GM19468 (cell line): ENCODE results near the gene MCC.

Experiments
- ATAC-seq: cut with Tn5 transposase; IDR thresholded peaks from one replicate; pipeline ENCODE4 v1.9.1; 2021; ENCODE audit warnings: mild to moderate bottlenecking, moderate library complexity, moderate number of reproducible peaks; ENCODE audit not compliant: unreplicated experiment; ENCODE audit errors: extremely low read depth

Gene MCC

DNA sequence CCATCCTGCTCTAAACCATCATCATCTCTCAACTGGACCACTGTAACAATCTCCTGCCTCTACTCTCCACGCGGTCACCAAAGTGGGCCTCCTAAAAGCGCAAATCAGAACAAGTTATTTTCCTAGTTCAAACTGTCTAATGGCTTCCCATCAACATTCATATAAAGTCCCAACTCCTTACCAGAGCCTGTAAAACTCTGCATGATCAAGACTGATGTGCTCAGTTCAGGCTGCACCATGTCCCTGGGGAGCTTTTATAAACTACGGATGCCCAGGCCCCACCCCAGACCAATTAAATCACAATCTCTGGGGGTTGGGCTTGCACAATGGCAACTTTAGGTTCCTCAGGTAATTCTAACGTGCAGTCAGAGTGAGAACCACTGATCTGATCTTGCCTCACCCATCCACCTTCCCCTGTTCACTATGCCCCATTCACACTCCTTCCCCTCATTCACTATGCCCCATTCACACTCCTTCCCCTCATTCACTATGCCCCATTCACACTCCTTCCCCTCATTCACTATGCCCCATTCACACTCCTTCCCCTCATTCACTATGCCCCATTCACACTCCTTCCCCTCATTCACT lies 382.5 kb downstream of the MCC start:
- ATAC-seq, result no peak

DNA sequence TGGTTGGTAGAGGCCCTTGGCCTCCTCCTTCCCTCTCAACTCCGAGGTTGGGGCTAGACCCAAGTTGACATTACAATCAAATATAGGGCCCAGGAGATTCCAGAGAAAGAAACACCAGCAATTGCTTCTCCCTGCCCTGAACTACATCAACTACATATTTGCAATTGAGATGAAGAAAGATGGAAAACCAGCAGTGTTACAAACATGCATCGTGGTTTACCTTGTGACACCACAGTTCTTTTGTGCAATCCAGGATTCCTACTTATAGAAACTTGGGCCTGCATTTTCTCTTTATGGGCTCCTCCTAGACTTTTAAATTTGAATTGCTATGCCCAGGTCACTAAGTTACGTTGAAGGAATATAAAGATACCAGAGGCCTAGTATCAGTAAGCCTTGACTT lies 384.9 kb downstream of the MCC start:
- no peak for ATAC-seq

DNA sequence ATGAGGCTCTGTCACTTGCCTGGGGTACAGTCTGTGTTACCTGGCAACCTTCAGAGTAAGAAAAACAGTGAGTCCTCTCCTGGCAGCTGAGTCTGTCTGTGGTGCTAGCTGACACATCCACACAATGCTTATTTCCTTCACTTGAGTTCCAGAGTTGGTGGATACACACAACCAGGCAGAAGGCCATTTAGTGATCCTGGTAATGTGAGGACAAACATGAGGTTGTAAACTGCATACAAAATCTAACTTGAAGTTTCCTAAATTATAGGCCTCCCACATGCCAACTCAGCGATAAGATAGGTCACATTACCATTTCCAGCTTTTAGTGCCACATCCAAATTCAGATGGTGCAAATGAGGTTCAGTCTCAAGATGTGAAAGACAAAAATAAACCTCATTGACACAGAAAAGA lies 386.1 kb downstream of the MCC start:
- no peak for ATAC-seq

DNA sequence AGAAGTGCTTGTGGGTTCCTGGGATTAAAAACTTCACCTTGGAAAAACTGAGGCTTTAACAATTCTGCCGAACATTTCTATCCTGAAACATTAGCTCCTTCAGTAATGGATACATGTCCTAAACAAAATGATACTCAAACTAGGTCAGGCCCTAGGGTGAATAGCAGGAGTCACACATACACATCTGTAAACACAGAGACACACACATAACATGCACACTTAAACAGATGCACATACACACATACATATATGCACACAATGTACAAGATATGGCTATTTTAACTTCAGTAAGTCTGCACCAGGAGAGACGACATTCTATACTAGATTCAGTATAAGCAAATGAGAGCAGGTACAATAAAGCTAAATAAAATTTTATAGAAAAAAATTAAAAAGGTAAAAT lies 387.3 kb downstream of the MCC start:
- no peak for ATAC-seq

DNA sequence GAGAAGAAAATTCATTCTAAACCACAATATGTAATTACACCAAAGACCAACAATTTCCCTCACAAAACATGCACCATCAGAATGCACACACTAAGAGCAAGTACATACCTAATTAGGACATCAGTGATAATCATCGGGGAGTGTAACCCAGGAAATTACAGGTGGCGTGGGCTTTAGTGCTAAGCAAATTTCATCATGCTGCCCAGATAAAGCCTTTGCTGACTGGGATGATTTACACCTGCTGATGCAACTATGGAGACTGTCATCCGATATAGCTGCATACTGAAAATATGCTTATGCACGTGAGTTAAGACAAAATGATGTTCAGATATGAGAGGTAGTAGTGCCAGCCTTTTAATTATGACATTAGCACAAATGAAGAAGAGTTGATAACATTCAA lies 388.4 kb downstream of the MCC start:
- no peak for ATAC-seq

DNA sequence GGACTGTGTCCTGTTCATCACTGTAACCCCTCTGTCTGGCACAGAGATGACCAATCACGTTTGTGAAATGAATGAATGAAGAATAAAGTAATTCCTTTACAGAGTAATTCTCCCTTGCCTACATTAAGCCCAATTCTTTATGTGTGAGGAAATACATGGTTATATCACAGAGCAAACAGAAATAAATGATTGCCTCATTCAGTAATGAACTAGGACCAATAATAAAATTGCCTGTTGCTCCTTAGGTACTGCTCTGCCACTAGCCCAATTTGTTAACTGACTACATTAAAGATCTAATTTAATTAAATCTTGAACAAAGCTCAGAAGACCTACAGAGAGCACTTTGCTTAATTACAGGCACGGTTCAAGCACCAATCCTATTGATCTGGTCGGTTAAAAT lies 389.9 kb downstream of the MCC start:
- no peak for ATAC-seq

DNA sequence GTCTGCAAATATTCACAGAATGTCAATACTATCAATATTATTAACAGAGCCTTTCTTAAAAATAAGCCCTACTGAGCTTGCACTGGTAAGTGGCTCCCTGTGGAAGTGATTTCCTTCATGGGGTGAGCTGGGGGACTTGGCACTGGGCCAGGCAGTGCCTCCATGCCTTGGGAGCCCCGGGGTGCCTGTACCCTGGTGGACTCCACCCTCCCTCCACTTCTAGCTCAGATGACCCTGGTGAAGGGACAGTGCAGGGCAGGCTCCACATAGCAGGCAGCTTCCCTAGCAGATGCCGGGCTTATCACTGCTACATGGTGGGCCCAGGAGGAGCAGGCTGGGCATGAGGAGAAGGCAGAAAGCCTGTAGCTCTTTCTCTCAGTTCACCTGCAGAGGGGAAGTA lies 392.4 kb downstream of the MCC start:
- ATAC-seq, result no peak

DNA sequence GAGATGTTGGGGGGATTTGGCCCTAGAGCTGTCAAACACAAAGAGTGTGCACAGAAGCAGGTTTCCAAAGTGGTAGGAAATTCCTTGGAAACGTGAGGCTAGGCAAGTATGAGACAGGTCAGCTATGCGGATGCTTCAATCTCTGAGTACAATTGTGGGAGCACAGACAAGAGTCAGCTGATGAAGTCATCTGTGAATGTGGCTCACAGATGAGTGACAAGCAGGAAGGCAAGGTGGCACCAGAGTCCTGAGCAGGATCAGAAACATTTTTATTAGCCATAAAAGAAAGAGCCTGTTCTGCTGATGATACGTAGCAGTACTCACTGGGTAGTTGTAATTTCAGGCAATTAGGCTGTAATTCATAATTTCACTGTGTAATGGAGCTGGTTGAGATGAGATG lies 394.7 kb downstream of the MCC start:
- no peak for ATAC-seq

DNA sequence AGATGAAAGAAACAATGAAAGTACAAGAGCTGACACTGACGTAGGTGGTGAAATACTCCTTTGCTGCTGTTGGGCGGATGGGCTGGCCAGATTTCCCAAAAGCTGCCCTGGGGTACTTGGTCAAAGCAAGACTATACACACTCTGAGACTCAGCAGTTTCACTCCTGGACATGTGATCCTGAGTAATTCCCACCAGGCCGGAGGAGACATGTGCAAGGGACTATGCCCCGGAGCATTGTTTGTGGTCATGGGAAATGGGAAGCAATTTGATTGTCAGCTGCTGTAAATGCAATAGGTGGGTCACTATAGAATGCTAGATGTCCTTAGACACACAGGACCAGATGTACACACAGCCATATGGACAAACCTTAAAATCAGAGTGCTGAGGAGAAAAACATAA lies 395.6 kb downstream of the MCC start:
- no peak for ATAC-seq

DNA sequence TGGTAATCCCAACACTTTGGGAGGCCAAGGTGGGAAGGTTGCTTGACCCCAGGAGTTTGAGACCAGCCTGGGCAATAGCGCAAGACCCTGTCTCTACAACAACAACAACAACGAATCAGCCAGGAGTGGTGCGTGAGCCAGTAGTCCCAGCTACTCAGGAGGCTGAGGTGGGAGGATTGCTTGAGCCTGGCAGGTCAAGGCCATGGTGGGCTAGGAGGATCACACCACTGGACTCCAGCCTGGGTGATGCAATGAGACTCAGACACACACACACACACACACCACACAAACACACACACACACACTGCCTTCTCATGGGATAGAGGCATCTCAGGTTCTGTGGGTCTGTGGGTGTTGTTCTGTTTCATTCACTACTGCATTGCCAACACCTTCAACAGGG lies 396.6 kb downstream of the MCC start:
- no peak for ATAC-seq

DNA sequence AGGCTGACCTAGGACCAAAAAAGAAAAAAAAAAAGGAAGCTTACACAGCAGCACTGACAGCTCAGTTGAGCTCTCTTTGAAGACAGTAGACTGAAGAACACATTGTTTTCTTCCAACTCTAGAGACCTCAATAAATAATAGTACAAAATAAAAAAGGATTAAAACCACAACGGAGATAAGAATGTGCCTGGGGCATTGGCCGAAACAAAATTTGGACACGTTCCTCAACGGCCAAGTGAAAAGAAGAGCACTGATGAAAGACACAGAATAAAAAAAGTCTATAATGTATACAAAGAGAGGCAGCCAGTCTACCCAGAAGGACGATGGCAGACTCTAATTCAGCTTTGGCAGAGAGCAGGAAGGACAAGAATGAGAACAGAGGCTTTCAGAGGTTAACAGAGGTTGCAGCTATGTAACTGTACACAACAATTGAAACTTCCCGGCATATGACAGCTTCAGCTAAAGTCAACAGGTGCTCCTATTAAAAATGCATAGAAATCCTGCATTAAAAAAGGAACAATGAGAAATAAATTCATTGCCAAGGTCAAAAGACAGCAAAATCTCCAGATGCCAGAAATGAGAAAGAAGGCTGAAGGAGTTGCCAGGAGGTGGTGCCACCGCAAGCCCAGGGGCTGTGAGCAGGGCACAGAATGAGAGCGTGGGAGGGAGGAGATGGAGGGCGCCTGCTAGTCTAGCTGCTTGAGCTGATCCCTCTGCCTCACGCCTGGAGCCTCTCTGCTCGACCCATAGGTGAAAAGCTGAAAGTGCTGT lies 397.7 kb downstream of the MCC start:
- no peak for ATAC-seq

DNA sequence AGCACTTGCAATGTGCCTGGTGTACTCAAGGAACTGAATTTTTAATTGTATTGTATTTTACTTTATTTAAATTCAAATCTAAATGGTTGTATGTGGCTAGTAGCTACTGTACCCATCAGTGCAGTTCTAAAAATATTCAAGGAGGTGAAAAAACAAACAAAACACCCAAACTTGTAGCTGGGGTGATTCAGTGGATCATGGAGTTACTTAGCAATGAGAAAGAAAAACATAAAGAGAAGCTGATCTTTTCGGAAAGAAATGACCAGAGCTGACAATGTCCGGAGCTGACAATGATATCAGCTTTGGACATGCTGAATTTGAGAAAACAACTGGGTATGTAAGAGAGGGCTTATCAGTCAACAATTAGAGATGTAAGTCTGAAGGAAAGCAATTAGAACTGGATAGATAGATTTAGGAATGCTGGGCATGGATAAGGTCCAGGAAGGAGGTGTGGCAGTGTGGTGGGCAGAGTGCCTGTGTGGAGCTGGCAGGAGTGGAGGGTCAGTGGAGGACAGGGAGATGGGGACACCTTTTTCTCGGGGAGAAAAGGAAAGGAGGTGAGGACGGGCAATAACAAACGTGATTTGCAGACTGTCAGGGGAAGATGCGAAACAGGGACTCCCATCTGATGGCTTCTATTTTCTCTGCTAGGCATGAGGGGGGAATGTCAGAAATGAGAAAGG lies 398.5 kb downstream of the MCC start:
- no peak for ATAC-seq

DNA sequence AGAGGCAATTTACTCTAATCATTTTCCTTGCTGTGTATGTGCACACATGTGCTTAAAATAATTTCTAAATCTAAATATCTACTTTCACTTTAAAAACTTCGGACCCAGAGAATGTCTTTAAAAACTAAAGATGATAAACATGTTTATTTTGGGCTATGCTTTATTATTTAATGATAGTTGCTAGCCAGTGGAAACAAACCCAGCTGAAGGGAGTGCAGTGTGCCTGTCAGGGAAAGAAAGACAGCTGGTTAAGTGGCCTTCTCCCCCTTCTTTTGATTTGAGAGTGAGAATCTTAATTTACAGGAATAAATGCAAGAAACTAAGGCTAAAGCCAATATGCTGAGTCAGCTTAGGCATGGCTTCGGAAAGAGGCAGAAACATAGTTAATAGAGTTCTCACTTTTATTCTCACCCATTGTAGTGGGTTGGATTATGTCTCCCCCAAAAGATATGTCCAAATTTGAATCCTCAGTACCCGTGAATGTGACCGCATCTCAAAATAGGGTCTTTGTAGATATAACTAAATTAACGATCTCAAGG lies 400.2 kb downstream of the MCC start:
- no peak for ATAC-seq

DNA sequence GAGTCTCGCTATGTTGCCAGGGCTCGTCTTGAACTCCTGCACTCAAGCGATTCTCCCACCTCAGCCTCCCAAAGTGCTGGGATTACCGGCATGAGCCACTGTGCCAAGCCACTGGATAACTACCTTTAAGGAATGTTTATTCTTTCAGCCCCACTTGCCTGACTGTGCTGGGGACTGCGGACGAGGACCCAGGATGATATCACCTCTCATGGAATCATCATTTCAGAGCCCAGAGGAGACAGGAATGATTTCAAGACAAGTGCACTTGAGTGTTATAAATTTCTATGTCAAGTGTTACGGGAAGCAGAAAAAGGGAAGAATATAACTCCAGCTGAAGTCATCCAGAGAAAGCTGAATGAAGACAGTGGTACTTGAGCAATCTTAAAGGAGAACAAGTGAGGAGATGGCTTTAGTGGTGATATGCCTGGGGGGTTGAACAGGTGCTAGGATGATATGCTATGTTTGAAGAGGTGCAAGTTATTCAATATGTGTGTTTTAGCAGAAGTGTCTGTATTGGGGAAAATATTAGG lies 402.3 kb downstream of the MCC start:
- ATAC-seq, result no peak

DNA sequence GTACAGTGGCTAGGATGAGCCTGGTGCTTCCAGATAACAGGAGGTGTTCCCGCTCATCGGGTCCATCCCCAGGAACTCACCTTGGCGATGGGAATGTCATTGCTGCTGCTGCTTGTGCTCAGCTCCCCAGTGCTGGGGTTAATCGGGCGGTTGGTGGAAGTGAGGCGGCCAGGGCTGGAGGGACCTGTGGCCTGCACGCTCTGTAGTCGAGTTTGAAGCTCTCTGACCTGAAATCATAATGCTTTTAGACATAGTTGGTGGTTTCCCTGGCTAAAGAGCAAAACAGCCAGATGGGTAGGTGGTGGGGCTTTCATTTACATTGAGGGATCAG lies 403.2 kb downstream of the MCC start:
- no peak for ATAC-seq

DNA sequence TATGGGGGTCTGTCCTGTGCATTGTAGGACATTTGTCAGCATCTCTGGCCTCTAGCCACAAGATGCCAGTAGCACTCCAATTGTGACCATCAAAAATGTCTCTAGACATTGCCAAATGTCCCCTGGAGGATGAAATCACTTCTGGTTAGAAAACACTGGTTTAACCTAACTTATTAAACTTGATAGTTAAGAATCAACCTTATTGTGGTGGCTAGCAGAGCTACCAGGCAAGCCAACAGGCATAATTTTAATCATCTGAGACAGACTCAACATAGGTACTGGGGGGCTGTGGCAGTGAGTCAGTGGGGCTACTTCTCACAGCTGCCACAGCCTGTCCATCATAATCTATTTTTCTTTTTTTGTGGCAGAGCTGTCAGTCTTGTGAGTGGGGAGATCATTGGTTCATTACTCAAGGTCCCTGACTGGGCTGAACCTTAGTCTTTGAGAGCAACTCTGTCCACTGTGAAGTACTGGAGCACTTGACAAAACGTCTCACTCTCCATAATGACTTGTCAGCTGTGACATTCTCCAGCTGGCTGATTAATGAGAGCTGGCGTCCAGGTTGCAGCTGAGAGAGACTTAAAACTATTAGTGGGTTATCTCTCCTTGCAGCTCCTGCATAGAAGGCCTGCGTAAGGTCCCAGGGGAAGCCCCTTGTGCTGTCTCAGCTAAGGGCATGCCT lies 403.7 kb downstream of the MCC start:
- ATAC-seq, result no peak

DNA sequence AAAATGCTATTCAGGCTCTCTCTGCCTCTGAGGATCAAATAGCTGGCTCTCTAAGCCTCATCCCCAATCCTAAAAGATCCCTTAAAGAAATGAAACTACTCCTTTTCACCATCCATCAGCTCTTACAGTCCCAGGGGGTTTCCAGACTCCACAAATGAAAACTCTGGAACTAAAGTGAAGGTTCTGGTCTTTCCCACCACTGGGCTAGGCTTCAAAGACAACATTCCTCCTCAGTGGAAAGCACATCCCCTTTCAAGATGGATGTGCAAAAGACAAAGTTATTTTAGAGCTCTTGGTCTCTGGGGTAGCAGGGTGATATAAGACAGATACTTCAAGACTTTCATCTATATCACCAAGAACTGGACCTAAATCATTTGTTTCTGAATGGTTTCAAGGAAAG lies 404.8 kb downstream of the MCC start:
- ATAC-seq, result no peak

DNA sequence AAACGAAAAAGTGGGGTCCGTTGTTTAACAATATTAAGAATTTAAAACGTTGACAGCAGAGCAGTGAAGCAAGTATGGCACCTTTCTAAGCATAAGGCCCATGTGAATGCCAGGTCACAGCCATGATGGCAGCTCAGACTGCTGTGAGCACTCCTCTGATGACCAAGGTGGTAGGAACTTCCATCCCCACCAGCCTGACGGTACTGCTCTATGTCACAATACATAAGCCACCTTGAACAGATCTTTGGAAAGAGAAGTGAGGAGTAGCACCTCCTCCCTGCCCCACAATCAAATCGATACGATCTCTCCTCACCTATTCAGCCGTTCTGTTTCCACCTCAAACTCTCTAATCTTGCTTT lies 405.7 kb downstream of the MCC start:
- ATAC-seq, result no peak

DNA sequence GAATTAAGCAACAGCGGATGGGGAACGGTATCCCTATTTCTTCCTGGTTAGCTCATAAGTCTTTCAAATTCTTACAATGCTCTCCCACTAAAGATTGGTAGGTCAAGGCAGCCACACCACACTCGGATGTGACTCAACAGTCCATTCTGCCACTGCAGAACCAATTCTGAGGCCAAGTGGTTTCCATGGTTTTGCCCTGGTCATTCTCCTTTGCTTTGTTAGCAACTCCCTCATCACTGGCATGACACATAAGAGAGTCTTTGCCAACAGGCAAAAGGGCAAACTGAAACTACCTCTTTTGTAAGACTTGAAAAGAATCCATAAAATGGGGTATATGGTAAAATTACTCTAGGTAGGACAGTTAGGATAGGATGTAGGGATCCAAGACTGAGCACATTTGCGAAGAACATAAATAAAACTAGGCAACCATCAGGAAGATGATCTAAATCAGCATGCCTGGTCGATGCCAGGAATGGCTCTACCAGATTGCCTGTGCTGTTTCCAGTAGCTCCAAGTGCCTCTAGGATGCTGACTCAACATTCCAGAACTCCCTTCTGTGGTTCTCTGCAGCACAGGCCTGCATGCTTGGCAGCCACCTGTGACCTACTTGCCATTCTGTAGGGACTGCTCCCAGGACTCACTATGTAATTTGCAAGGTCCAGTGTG lies 406.2 kb downstream of the MCC start:
- no peak for ATAC-seq

DNA sequence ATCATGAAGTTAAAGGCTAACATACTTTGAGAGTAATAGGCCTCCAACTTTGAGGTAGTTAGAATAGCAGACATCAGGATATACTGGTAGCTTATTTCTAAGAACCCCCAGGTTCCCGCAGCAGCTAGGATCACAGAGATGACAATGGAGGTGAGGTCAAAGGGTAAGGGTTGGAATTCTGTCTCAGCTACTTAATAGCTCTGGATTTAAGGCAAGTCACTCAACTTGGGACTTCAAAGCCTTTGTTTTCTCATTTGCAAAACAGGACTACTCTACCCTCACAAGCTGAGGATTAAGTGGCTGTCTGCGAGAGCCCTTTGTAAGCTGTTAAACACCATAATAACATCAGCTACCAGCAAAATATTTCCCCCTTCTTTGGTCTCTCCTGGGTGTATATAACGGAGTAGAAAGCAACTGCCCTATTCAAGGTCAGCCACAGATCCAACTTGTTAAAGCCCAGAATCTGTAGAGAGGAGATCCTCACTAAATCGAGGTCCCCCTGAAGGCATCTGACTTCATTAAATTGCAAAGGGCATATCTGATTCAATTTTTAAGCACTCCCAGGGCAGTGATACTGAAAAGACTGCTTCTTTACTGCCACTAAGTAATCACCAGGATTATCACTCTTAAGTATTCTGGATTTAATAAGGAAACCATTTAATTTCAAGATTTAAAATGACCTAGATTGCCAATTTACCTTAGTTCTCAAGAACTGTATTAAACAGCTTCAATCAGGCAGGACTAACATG lies 407.0 kb downstream of the MCC start:
- ATAC-seq, result no peak
